Vagina (tissue), 2 donors: Measurements from ENCODE around the gene STARD13. TPM values are rescaled to one million over a fixed set of nuclear protein-coding genes. Genes with fewer than 3 reads are reported as not detected.

ENCODE experiments used
- DNase-seq, 2 donors: peaks; one replicate each; pipeline ENCODE4 v3.0.0-alpha.2; 2017; ENCODE audit errors: extremely low spot score in 2 of 2
- H3K27ac ChIP-seq: fragments of 200-600 bp; sonication (generic); one replicate; pipeline ENCODE4 v1.5.1; 2019
- H3K27me3 ChIP-seq: fragments of 200-600 bp; sonication (generic); one replicate; pipeline ENCODE4 v1.5.1; 2019
- H3K36me3 ChIP-seq, 2 donors: fragments of 200-600 bp; sonication (generic); one replicate each; pipeline ENCODE4 v1.5.1; 2017 to 2019
- H3K4me1 ChIP-seq: fragments of 200-600 bp; sonication (generic); one replicate; pipeline ENCODE4 v1.5.1; 2019
- H3K4me3 ChIP-seq, 2 donors: fragments of 200-600 bp; sonication (generic); 1 replicate in 1 of 2; 2 replicates in 1 of 2; pipeline ENCODE4 v1.5.1; 2016 to 2019
- H3K9me3 ChIP-seq: fragments of 200-600 bp; sonication (generic); one replicate; pipeline ENCODE4 v1.5.1; 2019
- POLR2A ChIP-seq, 2 donors: fragments of 450-650 bp; IDR thresholded peaks; one replicate each; pipeline ENCODE4 v1.6.1; 2017; ENCODE audit warnings: antibody characterized with exemption in 2 of 2, mild to moderate bottlenecking in 2 of 2, moderate library complexity in 2 of 2
- POLR2AphosphoS5 ChIP-seq, 2 donors: sonication (generic); formaldehyde crosslinking; IDR thresholded peaks; one replicate each; pipeline ENCODE4 v1.9.0; 2017; ENCODE audit warnings: antibody characterized with exemption in 2 of 2, mild to moderate bottlenecking in 2 of 2, low read depth in 1 of 2; ENCODE audit not compliant: insufficient read depth in 1 of 2
- intact Hi-C: fragments of 100-400 bp; cut with DNase I; formaldehyde crosslinking; loops from one replicate; pipeline ENCODE4 v1.15.1; 2023
- total RNA-seq: library from RNA; depleted of rRNA; stranded (reverse); fragments of >200 nt; gene quantifications from one replicate; pipeline ENCODE4 v1.2.3, GENCODE V29; 2016
- TF ChIP-seq, protein P1 (sequence below), 3 experiments: fragments of 450-650 bp in 2 of 3; fragments of 200-600 bp in 1 of 3; sonication (generic) in 1 of 3; IDR thresholded peaks; one replicate each; pipeline ENCODE4 v1.5.1; 2017 to 2019; ENCODE audit warnings: antibody characterized with exemption in 3 of 3, mild to moderate bottlenecking in 2 of 3, moderate library complexity in 2 of 3

The STARD13 gene
- total RNA-seq, 1 donor from 2014 or later: 33.1 TPM

DNA sequence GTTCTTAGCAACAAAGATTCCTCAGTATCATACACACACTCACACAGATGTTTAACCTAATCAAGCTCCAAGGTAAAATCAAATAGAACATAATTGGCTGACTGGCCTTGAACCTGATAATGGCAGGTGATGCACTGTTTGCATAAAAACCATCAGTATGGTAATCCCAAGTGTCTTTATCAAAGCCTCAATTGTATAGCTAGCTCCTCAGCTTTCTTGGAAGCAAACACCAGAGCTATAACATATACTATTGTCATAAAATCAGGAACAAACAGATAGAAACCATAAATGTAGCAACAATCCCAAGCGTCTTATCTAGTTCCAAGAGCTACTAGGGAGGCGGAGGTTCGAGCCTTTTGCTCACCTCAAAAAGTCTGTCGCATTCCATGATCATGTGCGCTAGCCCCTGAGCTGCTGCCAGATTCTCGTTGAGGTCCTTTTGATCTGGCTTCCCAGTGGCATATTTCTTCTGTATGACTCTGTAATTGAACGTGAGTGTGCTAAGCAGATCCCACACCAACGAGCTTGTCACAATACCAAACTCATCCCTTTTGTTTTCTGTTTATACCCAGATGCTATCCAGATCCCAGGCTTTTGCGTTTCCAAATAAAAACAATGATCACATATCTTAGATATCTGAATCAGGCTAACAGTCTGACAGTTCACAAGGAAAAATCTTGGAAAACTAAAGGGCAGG lies 174.0 kb downstream of the STARD13 start:
- TF ChIP-seq POLR2A (IDR thresholded peaks at IDR 0.05) (no peak), POLR2AphosphoS5 (IDR thresholded peaks at IDR 0.05; ENCODE audit: insufficient read depth in 1 of 2, low read depth in 1 of 2) (no peak)
- TF ChIP-seq, protein P1, sequence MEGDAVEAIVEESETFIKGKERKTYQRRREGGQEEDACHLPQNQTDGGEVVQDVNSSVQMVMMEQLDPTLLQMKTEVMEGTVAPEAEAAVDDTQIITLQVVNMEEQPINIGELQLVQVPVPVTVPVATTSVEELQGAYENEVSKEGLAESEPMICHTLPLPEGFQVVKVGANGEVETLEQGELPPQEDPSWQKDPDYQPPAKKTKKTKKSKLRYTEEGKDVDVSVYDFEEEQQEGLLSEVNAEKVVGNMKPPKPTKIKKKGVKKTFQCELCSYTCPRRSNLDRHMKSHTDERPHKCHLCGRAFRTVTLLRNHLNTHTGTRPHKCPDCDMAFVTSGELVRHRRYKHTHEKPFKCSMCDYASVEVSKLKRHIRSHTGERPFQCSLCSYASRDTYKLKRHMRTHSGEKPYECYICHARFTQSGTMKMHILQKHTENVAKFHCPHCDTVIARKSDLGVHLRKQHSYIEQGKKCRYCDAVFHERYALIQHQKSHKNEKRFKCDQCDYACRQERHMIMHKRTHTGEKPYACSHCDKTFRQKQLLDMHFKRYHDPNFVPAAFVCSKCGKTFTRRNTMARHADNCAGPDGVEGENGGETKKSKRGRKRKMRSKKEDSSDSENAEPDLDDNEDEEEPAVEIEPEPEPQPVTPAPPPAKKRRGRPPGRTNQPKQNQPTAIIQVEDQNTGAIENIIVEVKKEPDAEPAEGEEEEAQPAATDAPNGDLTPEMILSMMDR (IDR thresholded peaks at IDR 0.05): no peak
- H3K36me3 ChIP-seq: peaks cover 0 to 13% of the 10 kb centered on the region in 2 donors
- intact Hi-C loops: no loop called here
- no peaks in the 10 kb centered on the region for H3K9me3 ChIP-seq
- no peak overlapping the region for H3K4me3 ChIP-seq
- H3K27me3 ChIP-seq: no peaks in the 10 kb centered on the region
- DNase-seq: no peak
- H3K4me1 ChIP-seq: peaks cover 51% of the 10 kb centered on the region
- peak overlapping the region; percentile 71 for H3K27ac ChIP-seq

DNA sequence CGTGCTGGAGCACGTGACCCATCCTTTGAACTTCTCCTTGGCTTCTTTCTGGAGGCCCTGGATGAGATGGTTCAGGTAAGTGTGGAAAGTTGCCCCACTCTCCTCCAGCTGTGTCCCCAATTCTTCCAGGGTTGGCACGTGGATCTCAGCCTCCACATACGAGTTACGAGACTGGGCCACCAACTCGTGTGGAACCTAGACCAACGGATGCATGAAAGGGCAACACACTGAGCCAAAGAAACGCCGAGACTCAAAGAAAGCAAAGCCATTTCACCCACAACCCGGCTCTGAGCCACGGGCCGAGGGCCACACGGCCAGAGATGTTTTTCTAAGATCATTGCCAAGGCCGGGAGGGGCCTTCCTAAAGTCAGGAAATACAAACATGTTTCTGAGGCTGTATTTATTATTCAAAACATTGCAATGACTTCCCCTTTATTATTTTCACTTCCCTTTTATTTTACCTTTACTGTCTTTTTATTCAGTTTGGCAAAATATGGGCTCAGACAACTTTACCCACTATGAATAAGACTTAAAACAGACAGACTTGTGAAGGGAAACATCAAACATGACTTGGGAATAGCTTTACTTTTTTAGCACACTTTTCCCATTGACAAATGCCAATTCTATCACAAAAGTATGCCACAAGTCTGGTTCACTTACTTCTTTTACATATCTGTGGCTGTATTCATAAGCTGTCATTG lies 174.7 kb downstream of the STARD13 start:
- Histone ChIP-seq H3K4me1 (peaks cover 51% of the 10 kb centered on the region), H3K36me3 (peaks cover 0 to 17% of the 10 kb centered on the region in 2 donors)
- no peak for DNase-seq

DNA sequence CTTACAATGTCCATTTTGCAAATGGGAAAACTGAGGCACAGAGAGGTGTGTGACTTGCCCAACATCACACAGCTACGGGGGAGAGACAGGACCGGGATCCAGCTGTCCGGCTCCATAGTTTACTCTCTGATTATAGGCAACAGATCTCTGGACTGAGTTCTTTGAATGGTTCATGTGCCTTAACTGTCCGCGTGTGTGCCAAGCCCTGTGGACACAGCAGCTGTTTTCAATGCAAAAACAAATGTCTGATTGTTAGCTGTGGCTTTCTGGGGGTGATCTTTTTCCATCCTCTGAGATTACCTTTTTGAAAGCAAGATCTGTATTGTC lies 175.2 kb downstream of the STARD13 start:
- Histone ChIP-seq H3K9me3 (no peaks in the 10 kb centered on the region), H3K36me3 (peaks cover 0 to 20% of the 10 kb centered on the region in 2 donors), H3K4me3 (no peak overlapping the region), H3K27ac (peak overlapping the region; percentile 71), H3K27me3 (no peaks in the 10 kb centered on the region), H3K4me1 (peaks cover 51% of the 10 kb centered on the region)
- DNase-seq: no peak
- intact Hi-C loops: no loop called here
- TF ChIP-seq POLR2AphosphoS5 (IDR thresholded peaks at IDR 0.05; ENCODE audit: insufficient read depth in 1 of 2, low read depth in 1 of 2) (no peak), POLR2A (IDR thresholded peaks at IDR 0.05) (no peak)
- TF ChIP-seq, protein P1 (IDR thresholded peaks at IDR 0.05): no peak

More for the DNA sequence above, 174.7 kb downstream of the STARD13 start:
- H3K27ac ChIP-seq: peak overlapping the region; percentile 71
- no peaks in the 10 kb centered on the region for H3K9me3 ChIP-seq
- no peak overlapping the region for H3K4me3 ChIP-seq
- no peaks in the 10 kb centered on the region for H3K27me3 ChIP-seq
- intact Hi-C loops: no loop called here
- TF ChIP-seq POLR2AphosphoS5 (IDR thresholded peaks at IDR 0.05; ENCODE audit: insufficient read depth in 1 of 2, low read depth in 1 of 2) (no peak), POLR2A (IDR thresholded peaks at IDR 0.05) (no peak)
- TF ChIP-seq, protein P1 (IDR thresholded peaks at IDR 0.05): no peak

DNA sequence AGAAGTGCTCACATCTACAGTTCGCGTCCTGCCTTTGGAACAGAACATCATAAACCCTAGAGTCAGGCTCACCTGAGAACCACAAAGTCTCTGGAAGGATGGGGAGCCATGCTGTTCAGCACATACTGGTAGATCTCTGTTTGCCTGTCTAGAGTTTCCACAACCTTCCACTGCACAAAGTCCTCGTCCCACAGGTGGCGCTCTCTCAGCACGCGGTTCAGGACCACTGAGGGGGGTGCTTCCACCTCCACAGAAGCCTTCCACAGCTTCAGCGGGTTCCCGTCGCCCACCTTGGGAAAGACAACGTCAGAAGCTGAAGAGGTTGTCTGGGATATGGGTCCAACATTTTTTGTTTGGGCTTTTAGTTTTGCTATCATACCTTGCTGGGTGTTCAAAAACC lies 175.8 kb downstream of the STARD13 start:
- Histone ChIP-seq H3K4me3 (no peak overlapping the region), H3K4me1 (peaks cover 51% of the 10 kb centered on the region), H3K27me3 (no peaks in the 10 kb centered on the region), H3K27ac (peak overlapping the region; percentile 71), H3K9me3 (no peaks in the 10 kb centered on the region), H3K36me3 (peaks cover 0 to 22% of the 10 kb centered on the region in 2 donors)
- no peak for DNase-seq
- intact Hi-C loops: no loop called here
- TF ChIP-seq, protein P1 (IDR thresholded peaks at IDR 0.05): no peak
- TF ChIP-seq POLR2AphosphoS5 (IDR thresholded peaks at IDR 0.05; ENCODE audit: insufficient read depth in 1 of 2, low read depth in 1 of 2): no peak

DNA sequence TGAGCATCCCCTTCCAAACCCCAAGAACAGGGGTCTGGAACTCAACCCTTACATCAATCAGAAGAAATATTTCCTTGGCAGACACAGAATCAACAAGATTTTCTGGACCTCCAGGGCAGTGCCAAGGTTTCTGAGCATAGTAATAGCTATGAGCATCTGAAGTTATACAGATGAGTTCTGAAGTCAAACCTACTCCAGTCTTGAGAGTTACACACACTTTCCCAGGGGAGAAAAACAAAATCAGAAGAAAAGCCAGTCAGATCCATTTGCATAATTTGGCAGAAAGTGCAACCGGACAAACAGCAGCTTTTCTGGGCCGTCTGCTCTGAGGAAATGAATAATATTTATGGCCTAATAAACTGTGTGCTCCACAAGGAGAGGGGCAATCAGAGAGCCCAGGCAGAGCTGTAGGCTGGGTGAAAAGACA lies 176.3 kb downstream of the STARD13 start:
- H3K27ac ChIP-seq: peak overlapping the region; percentile 71
- intact Hi-C loops: no loop called here
- peaks cover 0 to 27% of the 10 kb centered on the region in 2 donors for H3K36me3 ChIP-seq
- H3K4me1 ChIP-seq: peaks cover 51% of the 10 kb centered on the region
- H3K9me3 ChIP-seq: no peaks in the 10 kb centered on the region
- H3K4me3 ChIP-seq: no peak overlapping the region
- DNase-seq: no peak
- TF ChIP-seq POLR2A (IDR thresholded peaks at IDR 0.05): no peak
- TF ChIP-seq POLR2AphosphoS5 (IDR thresholded peaks at IDR 0.05; ENCODE audit: insufficient read depth in 1 of 2, low read depth in 1 of 2): no peak
- TF ChIP-seq, protein P1 (IDR thresholded peaks at IDR 0.05): no peak
- H3K27me3 ChIP-seq: no peaks in the 10 kb centered on the region
